ENCODE measurements around the gene ZNF304. TPM values are rescaled to one million over a fixed set of nuclear protein-coding genes. Genes with fewer than 3 reads are reported as not detected.
"Not testable (repeated sequence)": the region's sequence is repeated elsewhere in the genome, so short reads cannot be mapped to it uniquely, and the experiment has no call there.

Gene ZNF304
- total RNA-seq, 2 experiments from 2014 or later: 3.3 to 3.6 TPM

DNA sequence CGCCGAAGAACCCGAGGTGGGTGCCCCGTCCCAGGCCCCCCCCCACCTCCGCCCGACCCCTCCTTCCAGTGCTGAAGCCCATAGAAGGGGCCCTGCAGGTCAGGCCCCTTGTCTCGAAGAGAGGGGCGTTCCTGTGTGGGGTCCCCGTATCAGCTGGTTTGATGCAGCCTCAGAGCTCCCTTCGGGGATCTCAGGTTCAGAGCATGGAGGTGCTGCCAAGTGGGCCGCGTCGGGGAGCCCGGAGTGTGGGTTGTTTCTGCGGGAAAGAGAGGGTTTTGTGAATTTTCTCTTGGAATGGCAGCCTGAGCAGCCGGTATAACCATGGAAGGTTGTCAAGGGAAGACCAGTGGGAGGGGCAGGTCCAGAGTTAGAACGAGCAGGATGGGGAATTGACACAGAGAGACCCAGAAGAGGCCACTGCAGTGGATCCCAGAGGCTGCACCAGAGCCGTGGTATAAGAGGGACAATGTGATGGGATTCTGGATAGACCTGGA lies 12.7 kb downstream of the ZNF304 start:
- CTCF ChIA-PET: no interaction called here
- peak; percentile 6 for DNase-seq
- peaks cover 37% of the 10 kb centered on the region for H3K36me3 Mint-ChIP-seq (ENCODE audit: low read depth)
- H3K27me3 Mint-ChIP-seq (ENCODE audit: low read depth): no peaks in the 10 kb centered on the region
- intact Hi-C loops (cut with micrococcal nuclease): loop anchor here (1.0 to 10.0 kb wide), 9 partner anchors 12 to 553 kb away; partner anchors contain the start of genes ZNF17, ZNF304, ZNF417 and ZNF543
- H3K9me3 Mint-ChIP-seq: peaks cover 32% of the 10 kb centered on the region
- peaks cover 11% of the 10 kb centered on the region for H3K4me1 Mint-ChIP-seq (ENCODE audit: low read depth)
- peak overlapping the region; percentile 89 for H3K27ac Mint-ChIP-seq
- H3K4me3 Mint-ChIP-seq: peak overlapping the region; percentile 85

- Mint-ChIP-seq H3K9me3 (peaks cover 32% of the 10 kb centered on the region), H3K4me1 (ENCODE audit: low read depth) (peaks cover 11% of the 10 kb centered on the region), H3K36me3 (ENCODE audit: low read depth) (peaks cover 52% of the 10 kb centered on the region), H3K27ac (no peak overlapping the region), H3K4me3 (no peak overlapping the region), H3K27me3 (ENCODE audit: low read depth) (no peaks in the 10 kb centered on the region)
- no peak for DNase-seq
- CTCF ChIA-PET: no interaction called here
- intact Hi-C loops (cut with micrococcal nuclease): loop anchor here (10.0 kb wide), 1 partner anchor 262 kb away; no protein-coding TSS in a partner anchor
These were observed 15.7 kb downstream of the ZNF304 start for GRCh38 chr19:57366776-57367175.

DNA sequence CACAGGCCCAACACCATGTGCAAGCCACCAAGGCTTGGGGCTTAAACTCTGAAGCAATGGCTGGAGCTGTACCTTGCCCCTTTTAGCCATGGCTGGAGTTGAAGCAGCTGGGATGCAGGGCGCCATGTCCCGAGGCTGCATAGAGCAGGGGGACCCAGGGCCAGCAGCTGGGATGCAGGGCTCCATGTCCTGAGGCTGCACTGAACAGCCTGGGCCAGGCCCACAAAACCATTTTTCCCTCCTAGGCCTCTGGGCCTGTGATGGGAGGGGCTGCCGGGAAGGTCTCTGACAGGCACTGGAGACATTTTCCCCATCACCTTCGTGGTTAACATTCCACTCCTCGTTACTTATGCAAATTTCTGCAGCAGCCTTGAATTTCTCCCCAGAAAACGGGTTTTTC lies 23.1 kb downstream of the ZNF304 start:
- CTCF ChIA-PET: no interaction called here
- Mint-ChIP-seq H3K4me1 (ENCODE audit: low read depth) (no peaks in the 10 kb centered on the region), H3K4me3 (no peak overlapping the region), H3K36me3 (ENCODE audit: low read depth) (peaks cover 88% of the 10 kb centered on the region), H3K27ac (no peak overlapping the region), H3K27me3 (ENCODE audit: low read depth) (no peaks in the 10 kb centered on the region), H3K9me3 (peaks cover 60% of the 10 kb centered on the region)
- DNase-seq: no peak
- intact Hi-C loops (cut with micrococcal nuclease): no loop called here

DNA sequence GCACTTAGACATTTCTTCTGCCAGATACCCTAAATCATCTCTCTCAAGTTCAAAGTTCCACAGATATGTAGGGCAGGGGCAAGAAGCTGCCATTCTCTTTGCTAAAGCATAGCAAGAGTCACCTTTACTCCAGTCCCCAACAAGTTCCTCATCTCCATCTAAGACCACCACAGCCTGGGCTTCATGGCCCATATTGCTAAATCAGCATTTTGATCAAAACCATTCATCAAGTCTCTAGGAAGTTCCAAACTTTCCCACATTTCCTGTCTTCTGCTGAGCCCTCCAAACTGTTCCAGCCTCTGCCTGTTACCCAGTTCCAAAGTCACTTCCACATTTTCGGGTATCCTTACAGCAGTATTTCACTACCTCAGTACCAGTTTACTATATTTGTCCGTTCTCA lies 23.6 kb downstream of the ZNF304 start:
- H3K27ac Mint-ChIP-seq; H3K4me1 Mint-ChIP-seq (ENCODE audit: low read depth); H3K27me3 Mint-ChIP-seq (ENCODE audit: low read depth); CTCF ChIA-PET; intact Hi-C loops (cut with micrococcal nuclease); DNase-seq; H3K4me3 Mint-ChIP-seq: not testable (repeated sequence)
- Mint-ChIP-seq H3K36me3 (ENCODE audit: low read depth) (peaks cover 89% of the 10 kb centered on the region), H3K9me3 (peaks cover 61% of the 10 kb centered on the region)

DNA sequence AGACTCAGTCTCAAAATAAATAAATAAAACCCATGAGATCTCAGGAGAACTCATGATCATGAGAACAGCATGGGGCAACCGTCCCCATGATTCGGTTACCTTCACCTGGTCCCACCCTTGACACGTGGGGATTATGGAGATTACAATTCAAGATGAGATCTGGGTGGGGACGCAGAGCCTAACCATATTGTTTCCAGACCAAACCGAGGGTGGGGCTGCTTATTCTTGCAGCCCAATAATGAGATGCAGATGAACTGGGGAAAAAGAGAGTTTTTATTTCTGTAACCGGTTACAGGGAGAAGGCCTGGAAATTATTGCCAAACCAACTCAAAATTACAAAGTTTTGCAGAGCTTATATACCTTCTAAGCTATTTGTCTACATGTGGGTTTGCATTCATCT lies 25.1 kb downstream of the ZNF304 start:
- CTCF ChIA-PET: no interaction called here
- no peak overlapping the region for H3K27ac Mint-ChIP-seq
- no peak overlapping the region for H3K4me3 Mint-ChIP-seq
- no peak for DNase-seq
- peaks cover 68% of the 10 kb centered on the region for H3K9me3 Mint-ChIP-seq
- peaks cover 80% of the 10 kb centered on the region for H3K36me3 Mint-ChIP-seq (ENCODE audit: low read depth)
- intact Hi-C loops (cut with micrococcal nuclease): no loop called here
- H3K4me1 Mint-ChIP-seq (ENCODE audit: low read depth): no peaks in the 10 kb centered on the region
- no peaks in the 10 kb centered on the region for H3K27me3 Mint-ChIP-seq (ENCODE audit: low read depth)

DNA sequence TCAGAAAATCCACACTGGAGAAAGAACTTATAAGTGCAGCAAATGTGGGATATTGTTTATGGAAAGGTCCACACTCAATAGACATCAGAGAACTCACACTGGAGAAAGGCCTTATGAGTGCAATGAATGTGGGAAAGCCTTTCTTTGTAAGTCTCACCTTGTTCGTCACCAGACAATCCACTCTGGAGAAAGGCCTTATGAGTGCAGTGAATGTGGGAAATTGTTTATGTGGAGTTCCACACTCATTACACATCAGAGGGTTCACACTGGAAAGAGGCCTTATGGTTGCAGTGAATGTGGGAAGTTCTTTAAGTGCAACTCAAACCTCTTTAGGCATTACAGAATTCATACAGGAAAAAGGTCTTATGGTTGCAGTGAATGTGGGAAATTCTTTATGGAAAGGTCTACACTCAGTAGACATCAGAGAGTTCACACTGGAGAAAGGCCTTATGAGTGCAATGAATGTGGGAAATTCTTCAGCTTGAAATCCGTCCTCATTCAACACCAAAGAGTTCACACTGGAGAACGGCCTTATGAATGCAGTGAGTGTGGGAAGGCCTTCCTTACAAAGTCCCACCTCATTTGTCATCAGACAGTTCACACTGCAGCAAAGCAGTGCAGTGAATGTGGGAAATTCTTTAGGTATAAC lies 26.6 kb downstream of the ZNF304 start:
- CTCF ChIA-PET: no interaction called here
- intact Hi-C loops (cut with micrococcal nuclease): no loop called here
- peaks cover 67% of the 10 kb centered on the region for H3K36me3 Mint-ChIP-seq (ENCODE audit: low read depth)
- DNase-seq: no peak
- H3K4me1 Mint-ChIP-seq (ENCODE audit: low read depth): no peaks in the 10 kb centered on the region
- H3K9me3 Mint-ChIP-seq: peaks cover 61% of the 10 kb centered on the region
- no peak overlapping the region for H3K4me3 Mint-ChIP-seq
- no peak overlapping the region for H3K27ac Mint-ChIP-seq
- H3K27me3 Mint-ChIP-seq (ENCODE audit: low read depth): no peaks in the 10 kb centered on the region

DNA sequence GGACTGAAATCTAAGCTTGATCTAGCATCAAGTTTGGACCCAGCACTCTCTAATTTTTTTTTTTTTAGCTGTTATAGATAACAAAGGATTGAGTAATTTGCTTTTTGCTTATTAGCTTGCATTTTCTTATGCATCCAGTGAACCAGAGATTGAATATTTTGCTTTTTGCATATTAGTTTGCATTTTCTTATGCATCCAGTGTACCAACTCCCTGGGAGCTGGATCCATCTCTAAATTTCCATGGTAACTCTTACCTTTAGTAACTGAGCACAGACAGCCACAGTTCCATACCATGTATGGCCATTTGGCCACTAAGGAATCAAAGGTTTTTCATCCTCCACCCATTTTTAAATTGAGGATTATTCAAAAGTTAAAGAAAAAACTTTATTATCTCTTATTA lies 29.9 kb downstream of the ZNF304 start:
- intact Hi-C loops (cut with micrococcal nuclease): no loop called here
- CTCF ChIA-PET: no interaction called here
- Mint-ChIP-seq H3K9me3 (peaks cover 44% of the 10 kb centered on the region), H3K27me3 (ENCODE audit: low read depth) (no peaks in the 10 kb centered on the region), H3K4me3 (no peak overlapping the region), H3K4me1 (ENCODE audit: low read depth) (no peaks in the 10 kb centered on the region), H3K36me3 (ENCODE audit: low read depth) (peaks cover 36% of the 10 kb centered on the region), H3K27ac (no peak overlapping the region)
- no peak for DNase-seq

GRCh38 chr19:57382806-57383488 lies 31.9 kb downstream of the ZNF304 start:
- H3K4me3 Mint-ChIP-seq: no peak overlapping the region
- CTCF ChIA-PET: interaction anchor here (0.6 kb wide), 1 partner anchor 17 kb away, joined by 4 read pairs; no protein-coding TSS in a partner anchor
- peaks cover 30% of the 10 kb centered on the region for H3K9me3 Mint-ChIP-seq
- DNase-seq: no peak
- H3K36me3 Mint-ChIP-seq (ENCODE audit: low read depth): peaks cover 22% of the 10 kb centered on the region
- H3K4me1 Mint-ChIP-seq (ENCODE audit: low read depth): no peaks in the 10 kb centered on the region
- H3K27me3 Mint-ChIP-seq (ENCODE audit: low read depth): no peaks in the 10 kb centered on the region
- no peak overlapping the region for H3K27ac Mint-ChIP-seq
- intact Hi-C loops (cut with micrococcal nuclease): no loop called here

DNA sequence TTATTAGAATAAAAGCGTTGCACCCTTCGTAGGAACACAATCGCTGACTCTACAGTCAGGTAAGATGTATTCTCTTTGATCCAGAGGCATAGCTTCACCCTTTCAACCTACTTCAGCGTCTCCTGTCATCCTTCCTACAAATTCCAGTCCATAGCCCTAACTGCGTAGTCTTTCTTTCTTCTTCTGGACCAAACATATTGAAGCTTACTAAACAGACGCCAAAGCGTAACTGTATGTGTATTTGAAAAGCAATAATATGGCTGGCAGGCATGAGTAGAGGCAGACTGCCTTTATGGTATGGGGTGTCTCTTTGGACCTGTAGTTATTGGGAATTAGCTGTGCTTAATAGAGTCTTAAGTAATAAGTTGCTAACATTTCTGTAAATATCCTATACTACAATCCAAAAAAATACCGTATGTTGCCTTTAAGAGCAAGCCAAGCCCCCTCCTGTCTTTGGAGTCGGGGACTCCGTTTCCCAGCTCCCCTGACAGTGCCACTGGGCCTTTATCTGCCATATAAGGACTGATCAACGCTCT lies 38.2 kb downstream of the ZNF304 start:
- H3K27ac Mint-ChIP-seq: peak overlapping the region; percentile 87
- H3K9me3 Mint-ChIP-seq: peaks cover 18% of the 10 kb centered on the region
- peaks cover 20% of the 10 kb centered on the region for H3K4me1 Mint-ChIP-seq (ENCODE audit: low read depth)
- peaks cover 37% of the 10 kb centered on the region for H3K36me3 Mint-ChIP-seq (ENCODE audit: low read depth)
- peak overlapping the region; percentile 88 for H3K4me3 Mint-ChIP-seq
- intact Hi-C loops (cut with micrococcal nuclease): loop anchor here (1.0 kb wide), 7 partner anchors 22 to 149 kb away; partner anchors contain the start of genes TRAPPC2B, ZNF17, ZNF304 and ZNF460
- DNase-seq: no peak
- H3K27me3 Mint-ChIP-seq (ENCODE audit: low read depth): no peaks in the 10 kb centered on the region
- CTCF ChIA-PET: interaction anchor here (0.6 to 1.0 kb wide), 4 partner anchors 17 to 583 kb away, joined by 3 to 7 read pairs (median 3); no protein-coding TSS in a partner anchor

DNA sequence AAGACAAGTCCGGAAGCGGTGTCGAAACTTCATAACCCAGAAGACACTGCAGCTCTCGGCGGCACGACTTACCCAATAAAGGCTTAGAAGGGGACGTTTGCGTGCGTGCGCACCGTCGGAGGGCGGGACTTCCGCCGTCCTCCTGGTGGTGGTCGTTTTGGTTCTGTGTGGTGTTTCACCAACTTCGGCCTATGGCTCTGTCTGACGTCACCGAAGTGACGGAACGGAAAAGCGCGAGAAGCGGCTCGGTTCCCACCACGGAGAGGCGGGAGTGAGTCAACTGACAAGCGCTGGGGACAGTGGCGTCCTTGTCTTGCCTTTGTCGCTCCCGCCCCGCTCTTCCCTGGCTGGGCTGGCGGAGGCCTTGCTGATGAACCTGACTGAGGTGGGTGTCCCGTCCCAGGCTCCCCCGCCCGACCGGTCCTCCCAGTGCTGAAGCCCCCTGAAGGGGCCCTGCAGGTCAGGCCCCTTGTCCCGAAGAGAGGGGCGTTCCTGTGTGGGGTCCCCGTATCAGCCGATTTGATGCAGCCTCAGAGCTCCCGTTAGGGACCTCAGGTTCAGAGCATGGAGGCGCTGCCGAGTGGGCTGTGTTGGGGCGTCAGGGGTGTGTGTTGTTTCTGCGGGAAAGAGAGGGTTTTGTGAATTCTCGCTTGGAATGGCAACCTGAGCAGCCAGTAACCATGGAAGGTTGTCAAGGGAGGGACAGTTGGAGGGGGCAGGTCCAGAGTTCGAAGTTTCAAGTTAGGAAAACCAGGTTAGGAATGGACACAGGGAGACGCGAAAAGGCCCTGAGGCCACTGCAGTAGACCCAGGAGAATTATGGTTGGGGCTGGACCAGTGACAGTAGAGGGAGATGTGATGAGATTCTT lies 38.9 kb downstream of the ZNF304 start, which contains the start of gene ZNF548:
Gene ZNF548 (plus strand): TSS at position 125 of the 869 bp plus-strand sequence. CDS start 246 bp downstream, at position 371.
- CTCF ChIA-PET: interaction anchor here (0.6 to 1.0 kb wide), 4 partner anchors 16 to 583 kb away, joined by 3 to 7 read pairs (median 3); no protein-coding TSS in a partner anchor

DNA sequence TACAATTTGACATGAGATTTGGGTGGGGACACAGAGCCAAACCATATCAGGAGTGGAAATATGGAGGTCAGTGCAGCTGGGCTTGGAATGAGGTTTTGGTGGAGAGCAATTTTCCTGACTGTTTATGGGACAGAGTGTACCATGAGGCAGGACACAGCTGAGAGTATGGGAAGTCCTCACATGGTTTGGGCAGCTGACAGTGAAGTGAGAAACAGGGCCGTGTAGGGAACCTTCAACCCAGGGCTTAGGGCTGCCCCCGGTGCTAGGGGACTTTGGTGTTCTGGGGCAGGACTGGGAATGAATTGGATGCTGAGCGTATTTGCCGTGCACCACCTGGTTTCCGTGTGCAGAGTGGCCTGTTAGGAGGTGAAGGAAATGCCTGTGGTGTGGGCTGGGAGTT lies 44.6 kb downstream of the ZNF304 start:
- H3K36me3 Mint-ChIP-seq (ENCODE audit: low read depth): peaks cover 85% of the 10 kb centered on the region
- CTCF ChIA-PET: no interaction called here
- intact Hi-C loops (cut with micrococcal nuclease): no loop called here
- H3K9me3 Mint-ChIP-seq: peaks cover 66% of the 10 kb centered on the region
- no peak overlapping the region for H3K4me3 Mint-ChIP-seq
- no peak for DNase-seq
- no peak overlapping the region for H3K27ac Mint-ChIP-seq
- no peaks in the 10 kb centered on the region for H3K27me3 Mint-ChIP-seq (ENCODE audit: low read depth)
- peaks cover 5% of the 10 kb centered on the region for H3K4me1 Mint-ChIP-seq (ENCODE audit: low read depth)

More for the DNA sequence above, 38.9 kb downstream of the ZNF304 start, which contains the start of gene ZNF548:
- peak within 1 kb of the TSS; percentile 88 for H3K4me3 Mint-ChIP-seq
- H3K27ac Mint-ChIP-seq: peak within 1 kb of the TSS; percentile 87
- H3K4me1 Mint-ChIP-seq (ENCODE audit: low read depth): peaks cover 20% of the 10 kb centered on the region
- H3K27me3 Mint-ChIP-seq (ENCODE audit: low read depth): no peaks in the 10 kb centered on the region
- intact Hi-C loops (cut with micrococcal nuclease): loop anchor here (1.0 kb wide), 7 partner anchors 21 to 150 kb away; partner anchors contain the start of genes TRAPPC2B, ZNF17, ZNF304 and ZNF460
- H3K9me3 Mint-ChIP-seq: peaks cover 25% of the 10 kb centered on the region
- H3K36me3 Mint-ChIP-seq (ENCODE audit: low read depth): peaks cover 44% of the 10 kb centered on the region
- DNase-seq: peak; percentile 94

All from activated naive CD4-positive, alpha-beta T cell treated with anti-CD3 and anti-CD28 coated beads for 36 hours (primary cell).